CD1c-positive myeloid dendritic cell (primary cell): ENCODE data around the gene SEMA3A.

ENCODE experiments used
- DNase-seq: peaks from one replicate; pipeline ENCODE4 v3.0.0-alpha.2; 2016; ENCODE audit errors: extremely low spot score

The SEMA3A gene

GRCh38 chr7:84196084-84196503 is 1.5 kb upstream of the SEMA3A start:
- no peak for DNase-seq

DNA sequence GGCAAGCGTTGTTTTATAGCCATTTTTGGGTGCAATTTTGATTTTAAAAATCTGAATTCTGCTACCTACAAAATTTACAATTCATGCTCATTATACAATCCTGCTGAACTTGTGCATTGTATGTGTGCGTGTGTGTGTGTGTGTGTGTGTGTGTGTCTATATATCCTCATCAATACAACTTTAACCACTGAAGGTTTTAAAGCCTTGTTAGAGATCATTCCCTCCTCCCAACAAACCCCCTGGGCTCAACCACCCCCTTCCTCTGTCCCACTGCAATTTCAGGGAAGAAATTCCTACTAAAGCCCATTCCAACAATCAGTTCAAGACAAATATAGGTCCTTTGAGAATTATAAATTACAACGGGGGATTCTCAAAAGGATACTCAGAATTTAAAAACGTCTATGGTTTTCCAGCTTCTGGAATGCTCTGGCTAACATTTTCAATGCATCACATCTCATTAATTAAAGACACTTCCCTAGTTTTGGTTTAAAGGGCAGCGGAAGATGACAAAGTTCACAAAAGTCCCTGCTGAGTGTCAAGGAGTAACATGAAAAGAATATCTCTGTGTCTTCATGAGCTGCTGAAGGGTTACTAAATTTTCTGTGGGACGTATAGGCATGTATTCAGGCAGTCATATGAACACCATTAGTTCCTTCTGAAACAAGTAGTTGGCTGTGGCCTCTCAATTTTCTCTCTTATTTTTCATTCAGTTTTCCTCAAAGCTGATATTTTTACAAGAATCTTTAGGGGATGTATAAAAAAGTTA is 889 bp upstream of the SEMA3A start:
- DNase-seq, result no peak

DNA sequence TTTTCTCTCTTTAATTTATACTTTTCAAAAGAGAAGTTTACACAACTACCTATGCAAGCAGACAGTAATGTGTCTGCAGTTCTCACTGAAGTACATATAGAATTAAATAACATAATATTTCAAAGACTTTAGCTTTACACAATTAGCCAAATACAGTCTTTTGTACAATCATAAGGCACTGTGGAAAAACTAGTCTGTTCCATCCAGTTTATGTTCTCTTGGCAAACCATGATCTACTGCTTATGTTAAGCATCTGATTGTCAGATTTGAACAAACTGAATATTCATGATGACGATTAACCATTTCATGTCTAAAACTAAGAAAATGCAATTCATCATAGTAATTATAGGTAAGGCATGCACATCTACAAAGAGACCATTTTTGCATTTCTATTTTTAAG is 842 bp downstream of the SEMA3A start:
- no peak for DNase-seq

DNA sequence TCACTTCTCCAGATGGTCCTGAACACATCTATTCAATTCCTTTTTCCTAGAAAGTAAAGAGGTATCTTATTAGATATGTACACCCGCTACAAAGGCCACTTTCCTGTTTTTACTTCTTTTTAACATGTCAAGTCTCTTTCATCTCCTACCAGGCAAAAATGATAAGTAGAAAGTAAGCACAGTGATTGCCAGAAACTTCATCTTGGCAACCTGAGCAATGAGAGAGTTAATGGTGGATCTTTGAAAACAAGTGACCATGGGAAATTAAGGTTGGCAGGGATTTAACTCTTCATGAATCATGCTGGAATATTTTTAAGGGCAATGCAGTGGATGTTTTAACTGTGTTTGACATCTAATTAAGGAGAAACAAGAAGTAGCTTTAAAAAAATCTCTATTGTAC is 2.7 kb downstream of the SEMA3A start:
- DNase-seq, result no peak

GRCh38 chr7:84191261-84191660 is 3.3 kb downstream of the SEMA3A start:
- no peak for DNase-seq

GRCh38 chr7:84190016-84190705 is 4.4 kb downstream of the SEMA3A start:
- no peak for DNase-seq

DNA sequence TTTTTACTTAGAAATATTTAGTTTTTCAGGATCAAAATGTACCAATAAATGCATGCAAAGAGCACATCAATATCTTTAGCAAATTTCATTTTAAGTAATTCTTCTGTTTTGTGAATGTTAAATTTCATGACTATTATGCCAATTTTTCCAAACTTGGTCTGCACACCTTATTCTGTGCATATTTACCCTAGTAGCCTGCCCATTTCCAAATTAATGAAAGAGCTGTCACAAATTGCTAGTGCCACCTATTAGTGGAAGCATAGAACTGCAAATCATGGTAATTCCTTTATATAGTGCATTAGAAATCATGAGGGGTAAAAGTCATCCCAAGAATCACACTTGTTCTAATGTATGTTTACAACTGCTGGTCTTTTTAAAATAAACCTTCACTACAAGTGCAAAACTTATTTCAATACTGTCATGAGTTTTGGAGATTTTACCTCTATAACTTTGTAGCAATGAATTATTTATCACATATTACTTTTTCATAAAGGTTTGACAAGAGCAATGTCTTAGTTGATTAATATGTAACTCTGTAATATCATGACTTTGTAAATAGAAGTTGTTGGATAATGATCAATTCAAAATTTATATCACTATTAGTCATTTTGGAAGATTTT is 5.7 kb downstream of the SEMA3A start:
- DNase-seq, result no peak

GRCh38 chr7:84187813-84188510 is 6.6 kb downstream of the SEMA3A start:
- DNase-seq, result no peak

DNA sequence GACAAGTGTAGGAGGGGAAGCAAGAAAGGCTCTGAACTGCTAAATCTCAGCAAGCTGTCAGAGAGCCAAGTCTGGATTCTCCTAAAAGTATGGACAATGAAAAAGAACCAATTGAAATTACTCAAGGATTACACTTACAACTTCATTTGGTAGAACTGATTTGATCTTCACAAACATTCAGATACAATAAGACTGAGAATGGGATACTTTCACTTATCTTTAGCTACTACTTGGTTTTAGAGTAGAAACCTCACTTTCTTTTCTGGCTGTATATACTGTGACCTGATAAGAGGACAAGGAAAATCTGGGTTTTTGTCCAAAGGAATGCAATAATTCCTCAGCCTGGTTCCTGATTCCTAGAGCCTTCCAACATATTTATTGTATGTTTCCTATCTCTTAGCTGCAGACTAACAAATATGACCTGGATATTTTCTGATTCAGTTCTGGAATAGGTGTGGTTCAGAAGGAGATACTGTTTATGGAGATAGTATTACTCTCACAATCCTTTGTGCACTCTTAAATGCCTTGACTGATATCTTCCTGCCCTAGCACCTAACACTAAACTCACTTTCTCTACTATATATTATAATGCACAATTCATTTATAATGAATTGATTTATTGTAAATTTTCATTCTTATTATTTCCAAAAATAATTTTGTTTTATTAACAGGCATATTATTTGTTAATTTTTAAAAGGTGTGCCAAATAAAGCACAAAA is 7.3 kb downstream of the SEMA3A start:
- DNase-seq, result no peak

DNA sequence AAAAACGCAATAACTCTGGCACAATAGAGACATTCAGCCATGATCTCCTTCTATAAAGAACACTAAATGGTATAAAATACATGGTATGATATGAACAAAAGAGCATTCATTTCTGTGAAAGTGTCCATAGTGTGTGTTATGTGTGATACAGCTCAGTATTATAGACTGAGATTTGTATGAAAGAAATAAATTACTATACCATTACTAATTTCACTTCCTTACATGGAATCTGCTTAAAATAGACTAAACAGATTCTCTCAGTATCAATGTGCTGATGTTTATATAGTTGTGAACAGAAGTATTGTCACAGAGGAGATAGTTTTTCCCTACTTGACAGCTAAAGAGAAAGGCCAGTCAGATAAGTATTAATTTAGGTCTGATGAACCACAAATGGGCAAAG is 10.8 kb downstream of the SEMA3A start:
- no peak for DNase-seq

DNA sequence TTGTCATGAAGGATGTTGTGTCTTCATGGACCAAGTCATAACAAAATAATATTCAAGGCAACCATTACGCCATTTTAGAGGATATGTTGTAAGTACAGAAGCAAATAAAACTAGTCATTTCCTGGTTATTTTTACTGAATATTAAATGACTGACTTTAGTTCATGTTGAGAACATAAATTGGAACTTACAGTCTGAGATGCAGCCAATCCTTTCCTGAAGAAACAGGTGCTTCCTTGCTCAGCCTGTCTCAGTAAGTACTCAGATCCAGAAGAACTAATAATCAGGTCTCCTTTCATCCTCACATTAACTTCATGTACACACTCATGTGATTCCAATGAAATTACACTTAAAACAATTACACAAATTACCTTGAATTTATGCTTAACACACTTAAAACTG is 12.3 kb downstream of the SEMA3A start:
- DNase-seq, result no peak

GRCh38 chr7:84181628-84182027 is 13.0 kb downstream of the SEMA3A start:
- DNase-seq, result no peak

- DNase-seq, result no peak
Observed at GRCh38 chr7:84177758-84178412, 16.7 kb downstream of the SEMA3A start.

GRCh38 chr7:84176716-84177115 is 17.9 kb downstream of the SEMA3A start:
- no peak for DNase-seq

DNA sequence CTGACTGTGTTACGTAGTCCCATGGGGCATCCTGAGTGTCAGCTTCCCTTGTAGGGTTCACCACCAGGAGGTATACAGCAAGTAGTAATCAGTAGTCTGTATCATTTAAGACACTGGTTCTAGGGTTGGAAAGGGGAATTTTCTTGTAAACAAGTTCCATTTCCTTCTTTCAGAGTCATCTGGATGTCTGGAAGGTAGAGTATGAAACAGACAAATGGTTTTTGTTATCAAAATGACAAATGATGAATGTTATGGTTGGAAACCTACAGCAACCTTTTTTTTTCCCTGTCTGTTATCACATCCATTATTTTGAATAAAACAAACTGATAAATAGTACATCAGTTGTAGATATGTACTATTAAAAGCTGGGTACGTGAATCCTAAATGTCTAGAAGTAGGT is 19.1 kb downstream of the SEMA3A start:
- no peak for DNase-seq

- no peak for DNase-seq
Observed at GRCh38 chr7:84170646-84171045, 23.9 kb downstream of the SEMA3A start.

- no peak for DNase-seq
Observed at GRCh38 chr7:84162584-84162983, 32.0 kb downstream of the SEMA3A start.

- no peak for DNase-seq
Observed at GRCh38 chr7:84162125-84162524, 32.5 kb downstream of the SEMA3A start.

- DNase-seq, result no peak
Observed at GRCh38 chr7:84161398-84161797, 33.2 kb downstream of the SEMA3A start.

- no peak for DNase-seq
Observed at GRCh38 chr7:84159435-84159834, 35.2 kb downstream of the SEMA3A start.

- no peak for DNase-seq
Observed at GRCh38 chr7:84157171-84157570, 37.4 kb downstream of the SEMA3A start.
